ENCODE results near the gene KCNJ11. TPM values are rescaled to one million over a fixed set of nuclear protein-coding genes. Genes with fewer than 3 reads are reported as not detected.
"Not testable (repeated sequence)": the region's sequence is repeated elsewhere in the genome, so short reads cannot be mapped to it uniquely, and the experiment has no call there.

The KCNJ11 gene
- total RNA-seq (2014; rRNA removed; shearing (Covaris generic)), result 2.6 and 4.3 TPM in 2 replicates

DNA sequence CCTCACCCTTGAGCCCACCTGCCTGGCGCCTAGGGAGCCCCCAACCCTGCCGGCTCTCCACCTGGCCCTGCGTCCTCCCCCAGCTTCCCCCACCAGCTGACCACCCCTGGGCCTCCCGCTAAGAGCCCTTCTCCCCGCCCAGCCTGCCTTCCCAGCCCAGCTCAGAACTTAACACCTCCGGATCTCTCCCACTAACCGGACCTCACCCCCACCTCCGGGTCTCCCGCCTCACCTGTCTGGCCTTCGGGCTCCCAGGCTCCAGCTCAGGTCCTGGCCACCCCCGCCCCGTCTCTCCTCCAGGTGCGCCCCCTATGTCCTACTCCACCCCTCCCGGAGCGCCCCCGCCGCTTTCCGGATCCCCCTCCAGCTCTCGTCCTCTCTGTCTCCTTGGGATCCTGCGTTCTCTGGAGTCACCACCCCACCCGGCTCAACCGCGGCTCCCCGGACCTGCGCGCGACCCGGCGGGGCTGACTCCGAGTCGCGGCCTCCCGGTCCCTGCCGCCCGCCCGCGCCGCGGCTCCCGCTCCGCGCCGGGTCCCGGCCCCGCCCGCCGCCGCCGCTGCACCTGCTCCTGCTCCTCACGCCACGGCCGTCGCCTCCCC is at the start of gene KCNJ11:
TSS of gene KCNJ11 (minus strand) at position 51 of the 602 bp plus-strand sequence. CDS start 568 bp downstream, outside the sequence.
- peak; percentile 45 for DNase-seq (ENCODE audit: low spot score)
- in situ Hi-C loops (cut with HindIII; ENCODE audit: low sequenced_read_pairs), result no loop called here

DNA sequence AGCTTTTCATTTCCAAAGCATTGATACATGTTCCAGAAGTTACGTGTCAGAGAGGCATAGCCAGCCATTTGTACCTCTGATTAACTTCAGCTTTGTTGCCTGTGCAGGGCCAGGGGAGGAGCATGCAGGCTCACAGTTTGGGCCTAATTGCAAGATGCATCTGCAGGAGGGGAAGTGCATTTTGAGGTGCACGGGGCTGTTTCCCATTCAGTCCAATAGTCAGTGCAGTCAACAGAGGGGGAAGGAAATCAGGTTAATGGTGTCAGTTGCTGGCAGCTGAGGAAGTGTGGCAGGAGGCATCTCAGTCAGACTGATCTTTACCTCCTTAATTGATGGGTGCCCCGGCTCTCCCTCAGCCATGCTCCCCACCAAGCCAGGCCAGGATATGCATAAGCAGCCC is 48.9 kb upstream of the KCNJ11 start:
- no peak for DNase-seq (ENCODE audit: low spot score)
- in situ Hi-C loops (cut with HindIII; ENCODE audit: low sequenced_read_pairs), result no loop called here

DNA sequence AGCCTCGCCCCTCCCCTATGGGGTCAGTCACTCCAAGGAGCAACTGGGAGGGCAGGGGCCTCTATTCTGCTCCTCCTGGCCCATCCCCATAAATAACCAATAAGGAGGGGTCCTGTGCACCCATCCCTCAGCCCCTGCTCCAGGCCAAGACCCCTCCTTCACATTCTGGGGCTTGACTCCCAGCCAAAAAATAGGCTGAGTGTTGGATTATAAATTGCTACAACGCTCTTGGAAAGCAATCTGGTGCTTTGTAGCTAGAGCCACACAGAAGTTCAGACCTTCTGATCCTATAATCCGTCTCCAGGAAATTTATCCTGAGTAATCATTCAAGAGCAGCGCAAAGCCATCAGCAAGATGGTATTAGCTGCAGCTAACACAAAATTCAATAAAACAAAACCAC is 45.6 kb upstream of the KCNJ11 start:
- in situ Hi-C loops (cut with HindIII; ENCODE audit: low sequenced_read_pairs), result no loop called here
- no peak for DNase-seq (ENCODE audit: low spot score)

DNA sequence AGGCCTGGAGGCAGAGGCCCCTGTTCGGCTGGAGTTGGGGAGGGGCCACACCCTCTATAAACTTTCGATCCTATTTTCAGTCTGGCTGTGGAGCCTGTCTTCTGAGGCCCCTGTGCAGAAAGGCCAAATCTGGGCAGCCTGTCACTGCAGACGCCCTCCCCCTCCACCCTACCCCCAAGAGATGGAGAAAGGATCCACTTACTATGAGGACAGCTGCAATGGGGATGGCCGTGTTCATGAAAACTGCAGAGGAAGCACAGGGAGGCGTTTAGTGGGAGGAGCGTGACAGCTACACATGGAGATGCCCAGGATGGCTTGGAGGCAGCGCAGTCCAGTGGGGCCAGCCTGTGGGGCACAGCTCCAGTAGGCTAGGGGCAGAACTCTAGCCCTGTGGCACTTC is 43.5 kb upstream of the KCNJ11 start:
- DNase-seq (ENCODE audit: low spot score), result no peak
- in situ Hi-C loops (cut with HindIII; ENCODE audit: low sequenced_read_pairs), result no loop called here

DNA sequence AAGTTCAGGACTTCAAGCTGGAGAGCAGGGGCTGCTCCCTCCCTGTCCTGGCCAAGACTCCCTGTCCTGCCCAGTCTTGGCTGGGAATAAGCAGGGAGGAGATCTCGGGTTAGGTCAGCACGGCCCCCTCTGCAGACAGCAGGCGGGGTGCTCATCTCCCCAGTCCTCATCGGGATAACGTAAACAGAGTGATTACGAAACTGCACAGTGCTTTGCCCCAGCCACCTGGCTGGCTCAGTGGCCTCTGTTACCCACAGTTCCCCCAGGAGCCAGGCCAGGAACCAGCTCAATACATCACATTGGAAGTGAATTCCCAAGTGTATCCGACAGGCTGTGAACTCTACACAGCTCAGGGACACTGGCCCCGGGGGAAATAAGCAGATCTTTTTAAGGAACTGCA is 42.7 kb upstream of the KCNJ11 start:
- DNase-seq (ENCODE audit: low spot score), result no peak
- in situ Hi-C loops (cut with HindIII; ENCODE audit: low sequenced_read_pairs), result no loop called here

DNA sequence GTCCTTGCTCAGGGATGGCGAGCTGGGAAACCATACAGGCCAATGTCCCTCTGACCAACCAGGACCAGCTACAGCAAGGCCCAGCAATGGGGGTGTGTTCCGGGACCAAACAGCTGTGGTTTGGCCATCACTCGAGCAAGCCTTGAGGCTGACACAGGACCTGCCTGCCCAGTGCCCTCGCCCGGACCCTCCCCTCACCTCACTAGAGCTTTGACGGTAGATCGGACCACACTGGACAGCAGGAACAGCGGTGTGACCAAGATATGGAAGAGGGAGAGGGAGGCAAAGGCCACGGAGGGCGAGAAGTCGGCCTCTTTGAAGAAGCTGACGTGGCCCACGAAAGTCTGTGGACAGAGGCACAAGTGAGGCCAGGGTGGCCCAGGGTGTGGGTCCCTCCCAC is 42.2 kb upstream of the KCNJ11 start:
- in situ Hi-C loops (cut with HindIII; ENCODE audit: low sequenced_read_pairs), result no loop called here
- no peak for DNase-seq (ENCODE audit: low spot score)

DNA sequence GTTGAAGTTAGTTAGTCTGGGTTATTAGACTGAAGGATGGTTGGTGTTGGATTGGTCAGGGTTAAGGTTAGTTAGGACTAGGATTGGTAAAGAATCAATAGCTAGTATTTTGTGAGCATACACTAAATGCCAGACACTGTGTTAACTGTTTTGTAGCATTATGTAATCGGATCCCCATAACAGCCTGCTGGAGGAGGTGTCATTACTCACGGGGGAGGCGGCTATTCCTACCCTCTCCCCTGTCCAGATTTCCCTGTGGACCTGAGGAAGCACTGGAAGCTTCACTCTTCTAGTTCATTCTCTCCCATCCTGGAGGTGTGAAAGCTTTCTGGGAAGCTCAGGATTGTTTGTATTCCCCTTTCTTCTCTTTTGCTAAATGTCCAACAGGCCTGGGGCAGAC is 40.5 kb upstream of the KCNJ11 start:
- no peak for DNase-seq (ENCODE audit: low spot score)
- in situ Hi-C loops (cut with HindIII; ENCODE audit: low sequenced_read_pairs), result no loop called here

DNA sequence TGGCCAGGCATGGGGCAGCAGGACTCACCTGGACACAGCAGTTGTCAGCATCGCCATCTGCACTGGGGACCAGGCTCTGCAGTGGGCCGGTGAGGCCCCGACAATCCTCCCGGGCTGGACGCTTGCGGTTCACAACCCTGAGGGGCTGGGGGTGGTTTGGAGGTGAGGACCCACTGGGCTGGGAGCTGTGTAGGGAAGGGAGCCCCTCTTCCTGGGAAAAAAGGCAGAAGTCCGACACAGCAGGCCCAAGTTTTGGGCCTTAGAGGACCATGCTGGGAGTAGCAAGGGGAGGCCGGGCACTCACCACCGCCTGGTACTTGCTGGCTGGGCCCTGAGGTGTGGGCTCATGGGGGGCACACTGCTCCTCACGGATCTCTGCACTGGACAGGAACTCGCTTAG is 39.8 kb upstream of the KCNJ11 start:
- no peak for DNase-seq (ENCODE audit: low spot score)
- in situ Hi-C loops (cut with HindIII; ENCODE audit: low sequenced_read_pairs), result no loop called here

DNA sequence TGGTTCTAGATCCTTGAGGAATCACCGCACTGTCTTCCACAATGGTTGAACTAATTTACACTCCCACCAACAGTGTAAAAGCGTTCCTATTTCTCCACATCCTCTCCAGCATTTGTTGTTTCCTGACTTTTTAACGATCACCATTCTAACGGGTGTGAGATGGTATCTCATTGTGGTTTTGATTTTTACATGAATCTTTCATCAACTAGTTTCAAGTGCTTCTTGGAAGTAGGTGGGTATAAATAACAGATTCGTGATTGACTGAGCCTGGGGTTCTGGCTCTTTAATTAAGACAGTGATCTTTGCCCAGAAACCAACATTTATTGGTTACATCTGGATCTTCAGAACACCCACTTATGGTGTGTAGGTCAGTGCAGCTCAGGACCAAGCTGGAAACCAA is 37.8 kb upstream of the KCNJ11 start:
- in situ Hi-C loops (cut with HindIII; ENCODE audit: low sequenced_read_pairs); DNase-seq (ENCODE audit: low spot score): not testable (repeated sequence)

DNA sequence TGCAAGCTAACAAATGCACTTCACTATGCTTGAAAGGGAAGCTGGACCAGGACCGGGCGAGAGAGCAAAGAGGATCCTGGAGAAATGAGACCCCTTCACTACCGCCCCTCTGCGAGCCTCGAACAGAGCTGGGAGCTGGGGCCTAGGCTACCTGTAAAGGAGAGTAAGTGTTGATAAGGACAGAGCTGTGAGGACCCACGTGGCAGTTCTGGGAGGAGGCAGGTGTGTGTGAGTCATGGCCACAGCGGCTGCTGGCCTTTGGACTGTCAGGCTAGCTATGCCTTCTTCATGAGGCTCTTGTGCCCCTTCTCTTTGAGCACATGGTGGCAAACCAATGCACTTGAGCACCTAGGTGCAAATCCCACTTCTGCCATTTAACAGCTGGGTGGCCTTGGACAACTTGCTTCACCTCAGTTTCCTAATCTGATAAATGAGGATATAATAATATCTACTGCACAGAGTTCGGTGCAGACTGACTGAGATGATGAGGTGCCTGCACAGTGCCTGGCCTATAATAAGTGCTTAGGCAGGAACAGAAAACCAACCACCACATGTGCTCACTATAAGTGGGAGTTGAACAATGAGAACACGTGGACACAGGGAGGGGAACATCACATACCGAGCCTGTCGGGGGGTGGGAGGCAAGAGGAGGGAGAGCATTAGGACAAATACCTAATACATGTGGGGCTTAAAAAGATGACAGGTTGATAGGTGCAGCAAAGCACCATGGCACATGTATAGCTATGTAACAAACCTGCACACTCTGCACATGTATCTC is 35.3 kb upstream of the KCNJ11 start:
- no peak for DNase-seq (ENCODE audit: low spot score)
- in situ Hi-C loops (cut with HindIII; ENCODE audit: low sequenced_read_pairs), result no loop called here

DNA sequence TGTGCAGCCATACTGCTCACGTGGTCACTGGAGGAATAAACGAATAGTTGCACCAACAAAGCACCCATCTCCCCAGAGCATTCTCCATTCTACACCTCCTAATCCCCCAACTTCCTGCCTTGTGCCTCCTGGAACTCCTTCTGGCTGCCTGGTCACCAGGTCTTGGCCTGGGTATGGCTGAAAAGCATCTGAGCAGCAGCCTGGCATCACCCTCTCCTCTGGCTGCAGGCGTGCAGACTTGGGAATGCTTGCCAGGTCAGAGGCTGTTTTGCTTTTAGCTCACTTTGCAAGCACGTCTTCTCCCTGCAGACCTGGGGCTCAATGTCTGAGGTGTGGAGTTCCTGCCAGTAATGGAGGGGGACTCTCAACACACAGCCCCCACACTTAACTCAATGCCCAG is 33.3 kb upstream of the KCNJ11 start:
- in situ Hi-C loops (cut with HindIII; ENCODE audit: low sequenced_read_pairs), result no loop called here
- DNase-seq (ENCODE audit: low spot score), result peak; percentile 75

DNA sequence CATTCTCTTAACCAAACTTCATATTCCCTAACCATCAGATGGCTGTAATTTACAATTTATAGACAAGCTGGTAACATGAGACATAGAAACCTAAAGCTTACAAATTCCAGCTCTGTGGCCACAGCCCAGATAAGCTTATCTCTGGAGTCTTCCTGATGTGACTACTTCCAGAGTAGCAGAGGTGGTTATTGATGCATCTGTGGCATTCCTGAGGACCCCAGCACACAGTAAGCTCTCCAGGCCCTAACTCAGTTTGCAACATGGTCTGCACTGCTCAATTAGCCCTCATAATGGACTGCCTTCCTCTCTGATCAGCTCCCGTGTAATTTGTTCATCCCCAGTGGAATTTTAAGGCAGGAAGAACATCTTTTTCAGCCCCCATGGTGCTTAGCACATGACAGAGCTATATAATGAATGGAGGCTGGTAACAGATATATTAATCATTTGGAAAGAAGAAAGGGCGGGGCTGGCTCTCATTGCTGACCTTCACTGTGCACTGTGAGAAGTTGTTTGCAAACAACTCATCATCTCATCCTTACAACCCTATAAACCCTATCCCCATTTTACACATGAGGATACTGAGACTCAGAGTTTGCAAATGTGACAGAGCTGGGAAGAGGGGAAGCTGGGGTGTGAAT is 30.1 kb upstream of the KCNJ11 start:
- in situ Hi-C loops (cut with HindIII; ENCODE audit: low sequenced_read_pairs), result no loop called here
- no peak for DNase-seq (ENCODE audit: low spot score)

DNA sequence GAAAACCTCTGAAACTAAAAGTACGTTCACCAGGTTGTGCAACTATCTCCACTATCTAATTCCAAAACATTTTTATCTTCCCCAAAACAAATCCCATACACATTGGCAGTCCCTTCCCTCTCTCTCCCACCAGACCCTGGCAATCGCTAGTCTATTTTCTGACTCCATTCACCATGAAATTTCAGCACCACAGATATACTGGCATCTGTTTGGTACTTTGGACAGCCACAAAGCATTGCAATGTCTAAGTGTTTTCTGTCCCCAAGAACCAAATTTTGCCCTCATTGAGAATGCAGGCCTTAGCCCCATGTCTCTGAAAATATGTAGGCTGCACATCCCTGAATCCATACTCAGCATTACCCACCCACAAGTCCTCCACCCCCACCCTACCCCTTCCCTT is 28.0 kb upstream of the KCNJ11 start:
- DNase-seq (ENCODE audit: low spot score), result no peak
- in situ Hi-C loops (cut with HindIII; ENCODE audit: low sequenced_read_pairs), result no loop called here

DNA sequence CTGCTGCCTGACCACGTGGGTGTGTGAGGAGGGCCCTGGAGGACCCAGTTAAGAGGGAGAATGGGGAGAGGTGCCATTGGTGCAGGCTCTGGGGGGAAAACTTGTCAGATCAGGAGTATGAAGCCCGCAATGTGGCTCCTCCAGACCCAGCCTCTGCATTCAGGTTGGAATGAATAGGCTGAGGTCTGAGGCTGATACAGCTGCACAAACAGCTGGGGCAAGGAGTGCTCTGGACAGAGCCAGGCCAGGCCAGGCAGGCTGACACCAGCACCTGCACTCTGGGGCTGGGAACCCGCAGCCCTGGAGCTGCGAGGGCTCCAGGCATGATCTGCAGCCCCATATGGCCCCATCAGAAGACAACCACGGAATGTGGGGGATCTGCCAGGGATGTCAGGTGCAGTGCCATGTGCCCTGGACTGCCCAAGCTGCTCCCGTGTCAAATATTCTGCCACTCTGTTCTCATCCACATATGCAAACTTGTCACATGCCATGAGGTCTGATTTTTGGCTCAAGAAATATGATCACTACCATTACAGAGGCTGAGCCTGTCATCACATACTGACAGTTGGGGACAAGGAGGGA is 27.2 kb upstream of the KCNJ11 start:
- peak; percentile 93 for DNase-seq (ENCODE audit: low spot score)
- in situ Hi-C loops (cut with HindIII; ENCODE audit: low sequenced_read_pairs), result no loop called here

DNA sequence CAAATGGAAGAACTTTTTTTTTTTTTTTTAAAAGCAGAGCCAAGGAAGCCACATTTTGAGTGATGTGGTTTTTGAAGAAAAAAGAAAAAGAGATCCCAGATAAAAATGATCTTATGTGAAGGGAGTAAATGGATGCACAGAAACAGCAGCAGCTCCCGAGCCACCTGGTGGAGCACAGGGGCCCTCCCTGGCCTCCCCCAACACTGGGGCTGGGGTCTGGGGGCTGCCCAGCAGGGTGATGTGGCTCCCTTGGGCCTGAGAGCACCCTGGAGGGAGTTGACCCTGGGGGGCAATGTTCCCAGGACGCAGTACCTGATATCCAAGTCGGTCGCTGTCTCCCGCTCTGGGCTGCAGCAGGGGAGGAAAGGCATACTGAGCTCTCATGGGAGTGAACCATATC is 26.5 kb upstream of the KCNJ11 start:
- in situ Hi-C loops (cut with HindIII; ENCODE audit: low sequenced_read_pairs), result no loop called here
- DNase-seq (ENCODE audit: low spot score), result no peak

DNA sequence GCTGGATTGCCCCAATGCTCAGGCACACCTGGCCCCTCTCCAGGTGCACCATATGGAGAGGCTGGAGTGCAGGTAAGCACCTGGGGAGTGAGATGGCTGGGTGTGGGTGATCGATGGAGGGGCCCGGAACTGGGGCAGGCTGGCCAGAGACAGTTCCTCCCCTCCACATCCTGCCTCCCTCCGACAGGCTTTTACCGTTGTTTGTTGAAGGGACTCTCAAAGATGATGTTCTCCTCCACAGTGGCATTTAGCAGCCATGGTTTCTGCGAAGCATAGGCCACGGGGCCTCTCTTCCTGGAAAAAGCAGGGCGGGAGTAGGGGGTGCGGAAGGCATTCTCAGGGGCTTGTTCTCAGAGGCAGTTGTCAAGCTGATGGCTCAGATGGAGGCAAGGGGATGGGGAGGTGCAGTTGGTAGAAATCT is 25.9 kb upstream of the KCNJ11 start:
- in situ Hi-C loops (cut with HindIII; ENCODE audit: low sequenced_read_pairs), result no loop called here
- no peak for DNase-seq (ENCODE audit: low spot score)

DNA sequence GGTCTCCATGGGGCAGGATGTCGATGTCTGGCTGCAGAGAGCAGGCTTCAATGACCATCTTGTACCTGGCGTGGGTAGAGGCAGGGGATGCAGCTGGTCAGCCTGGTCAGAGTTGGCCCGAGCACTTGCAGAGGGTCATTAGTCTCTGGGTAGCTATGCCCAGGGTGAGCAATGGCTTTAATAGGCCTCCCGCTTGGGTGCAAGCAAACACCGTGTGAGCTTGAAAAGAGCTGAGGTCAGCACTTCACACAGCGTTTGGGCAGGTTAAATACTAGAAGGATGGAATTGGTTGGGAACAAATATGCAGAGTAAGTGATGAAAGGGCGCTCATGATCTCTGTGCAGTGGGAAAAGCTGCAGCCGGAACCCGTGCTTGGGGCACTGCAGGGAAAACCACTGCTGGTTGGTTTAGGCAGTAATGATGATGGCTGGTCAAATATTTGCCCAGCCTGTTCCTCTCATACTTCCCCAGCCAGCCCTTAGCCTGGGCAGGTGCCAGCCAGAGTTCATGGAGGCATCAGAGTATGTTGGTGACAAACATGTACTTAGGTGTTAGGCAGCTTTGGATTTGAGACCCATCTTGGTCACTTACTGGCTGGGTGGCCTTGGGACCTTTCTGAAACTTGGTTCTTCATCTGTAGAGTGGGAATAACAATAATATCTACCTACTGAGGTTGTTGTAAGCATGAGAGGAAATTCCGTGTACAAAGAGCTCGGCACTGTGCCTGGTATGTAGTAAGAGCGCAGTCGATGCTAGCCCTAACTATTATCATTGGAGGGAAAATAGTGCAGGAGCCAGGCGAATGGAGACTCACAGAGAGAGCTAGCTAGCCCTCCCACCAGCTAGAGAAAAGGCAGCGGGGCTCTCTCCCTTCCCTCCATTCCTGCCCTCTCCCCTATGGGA is 25.2 kb upstream of the KCNJ11 start:
- no peak for DNase-seq (ENCODE audit: low spot score)
- in situ Hi-C loops (cut with HindIII; ENCODE audit: low sequenced_read_pairs), result no loop called here

DNA sequence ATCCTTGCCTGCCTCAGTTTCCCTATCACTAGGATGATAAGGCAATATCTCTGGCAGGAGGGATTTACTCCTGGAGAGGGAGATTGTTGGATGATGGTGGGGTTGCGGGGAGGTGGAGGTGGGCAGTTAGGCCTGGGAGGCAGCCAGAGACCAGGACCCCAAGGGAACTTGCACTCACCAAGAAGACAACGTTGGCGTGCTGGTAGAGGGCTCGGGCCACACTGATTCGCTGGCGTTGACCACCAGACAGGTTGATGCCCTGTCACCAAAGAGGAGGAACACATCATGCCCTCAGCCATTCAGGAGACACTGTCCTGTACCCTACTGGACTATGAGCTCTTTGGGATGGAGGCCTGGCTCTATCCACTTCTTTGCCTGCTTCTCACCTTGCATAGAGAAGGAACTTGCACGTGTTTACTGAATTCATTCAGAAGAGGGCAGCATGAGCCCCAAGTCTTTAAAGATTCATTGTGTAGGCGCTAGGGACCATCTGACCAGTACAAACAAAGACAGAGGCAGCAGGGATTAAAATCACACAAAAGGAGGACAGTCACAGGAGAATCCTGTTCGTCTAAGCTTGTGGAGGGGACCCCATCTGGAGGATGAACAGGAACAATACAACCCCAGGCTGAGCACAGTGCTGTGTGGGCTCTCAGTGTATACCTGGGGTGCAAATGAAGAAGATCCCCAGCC is 24.2 kb upstream of the KCNJ11 start:
- DNase-seq (ENCODE audit: low spot score), result peak; percentile 35
- in situ Hi-C loops (cut with HindIII; ENCODE audit: low sequenced_read_pairs), result no loop called here

DNA sequence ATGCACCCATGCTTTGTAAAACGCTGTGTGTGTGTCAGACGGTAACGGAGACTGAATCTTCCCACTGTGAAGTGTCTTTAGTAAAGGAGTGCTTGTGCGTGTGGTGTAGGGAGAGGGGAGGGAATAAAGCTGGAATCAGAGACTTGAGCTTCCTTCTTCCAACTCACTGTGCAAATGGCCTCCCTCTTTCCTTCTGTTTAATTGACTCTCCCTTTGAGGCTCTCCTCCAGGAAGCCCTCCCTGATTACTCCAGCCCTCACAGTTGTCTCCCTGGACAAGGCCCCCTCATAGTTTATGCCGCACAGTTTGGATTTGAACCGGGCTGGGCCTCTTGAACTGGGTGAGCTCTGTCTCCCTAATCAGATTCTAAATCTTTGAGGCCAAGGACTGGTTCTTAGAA is 23.0 kb upstream of the KCNJ11 start:
- no peak for DNase-seq (ENCODE audit: low spot score)
- in situ Hi-C loops (cut with HindIII; ENCODE audit: low sequenced_read_pairs), result no loop called here

Measured in G401 (cell line).